ENCODE measurements around the gene EML3. TPM values are rescaled to one million over a fixed set of nuclear protein-coding genes. Genes with fewer than 3 reads are reported as not detected.
A peak's percentile ranks its signal among the peaks of the same experiment; 100 is the strongest.

EML3 gene
- total and polyA plus RNA-seq, 2 of the 8 experiments (the other 6 are each of a cell fraction or from before 2014, with no cell fraction given), result 19.2 to 29.9 TPM

GRCh38 chr11:62621567-62622470 lies 9.2 kb upstream of the EML3 start, which contains the start of gene B3GAT3 (continued):
- TF ChIP-seq RFX5 (IDR thresholded peaks at IDR 0.05; ENCODE audit: borderline replicate concordance, low read depth, low read length) (no peak), NANOG (IDR thresholded peaks at IDR 0.05; ENCODE audit: insufficient read depth, low read depth, low read length, poor library complexity, severe bottlenecking) (no peak), BRCA1 (IDR thresholded peaks at IDR 0.05; ENCODE audit: low read depth, low read length) (no peak; the same call in 1 of the 2 replicates), CHD2 (IDR thresholded peaks at IDR 0.05; ENCODE audit: low read length) (no peak; the same call in 1 of the 2 replicates), JUN (IDR thresholded peaks at IDR 0.05; ENCODE audit: low read depth, low read length) (peak; percentile 85), CHD7 (IDR thresholded peaks at IDR 0.05; ENCODE audit: insufficient replicate concordance, low read length) (no peak), KDM1A (IDR thresholded peaks at IDR 0.05; ENCODE audit: borderline replicate concordance, low read length) (no peak), CEBPB (IDR thresholded peaks at IDR 0.05; ENCODE audit: low read depth, low read length) (peak; percentile 86), JUND (IDR thresholded peaks at IDR 0.05; ENCODE audit: low read length) (peak; percentile 91)
